Measurements from ENCODE around the gene NCOA3. TPM values are rescaled to one million over a fixed set of nuclear protein-coding genes. Genes with fewer than 3 reads are reported as not detected.
"Not testable (repeated sequence)": the region's sequence is repeated elsewhere in the genome, so short reads cannot be mapped to it uniquely, and the experiment has no call there.

NCOA3 gene
- total RNA-seq, 1 experiment from 2014 or later: 13.7 TPM

DNA sequence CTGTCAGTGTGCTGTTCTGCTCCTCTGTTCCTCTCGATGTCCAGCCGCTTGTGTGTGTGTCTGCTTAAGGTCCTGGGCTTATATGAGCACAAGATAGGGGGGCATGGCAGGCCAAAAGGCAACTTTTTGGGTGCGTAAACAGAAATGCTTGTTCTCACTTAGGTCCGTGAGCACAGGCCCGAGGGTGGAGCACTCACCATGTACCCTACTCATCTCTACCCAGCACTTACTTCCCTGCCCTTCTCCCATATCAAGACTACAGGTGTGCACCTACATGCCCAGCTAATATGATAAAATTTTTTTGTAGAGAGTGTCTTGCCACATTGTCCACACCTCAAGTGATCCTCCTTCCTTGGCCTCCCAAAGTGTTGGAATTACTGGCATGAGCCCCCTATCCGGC lies 34.3 kb downstream of the NCOA3 start:
- DNase-seq (ENCODE audit: low read depth): no peak

DNA sequence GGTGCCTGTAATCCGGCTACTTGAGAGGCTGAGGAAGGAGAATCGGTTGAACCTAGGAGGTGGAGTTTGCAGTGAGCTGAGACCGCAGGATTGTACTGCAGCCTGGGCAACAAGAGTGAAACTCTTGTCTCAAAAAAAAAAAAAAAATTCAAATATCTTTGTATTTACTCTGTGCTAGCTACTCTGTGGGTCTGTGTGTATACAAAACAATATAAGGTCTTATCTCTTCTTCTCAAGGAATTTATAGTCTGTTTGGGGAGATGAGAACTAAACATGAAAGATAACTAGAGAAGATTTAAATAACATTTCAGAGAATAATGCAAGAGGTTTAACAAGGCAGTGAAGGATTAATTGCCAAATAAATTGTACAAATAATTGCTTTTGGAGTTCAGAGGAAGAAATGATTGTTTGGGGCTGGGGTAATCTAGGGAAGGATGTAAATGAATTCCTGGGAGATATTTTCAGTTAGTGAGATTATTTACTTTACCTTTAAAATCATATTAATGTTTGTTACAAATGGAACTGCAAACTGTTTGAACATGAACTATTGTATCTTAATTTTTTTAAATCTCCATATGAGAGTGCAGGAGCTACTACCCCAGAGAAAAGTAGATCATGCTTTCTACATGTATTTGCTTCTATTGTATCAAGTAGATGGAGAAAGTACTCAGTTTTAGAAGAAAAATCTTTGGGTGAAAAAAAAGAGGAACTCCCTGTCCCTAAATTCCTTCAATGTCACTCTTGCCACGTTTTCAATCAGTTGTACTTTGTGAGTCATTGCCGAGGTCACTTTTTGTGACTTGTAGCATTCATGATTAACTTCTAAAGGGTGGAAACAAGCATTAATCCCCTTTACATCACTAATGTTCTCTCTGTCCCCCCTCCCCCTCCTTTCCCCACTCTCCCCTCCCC lies 39.0 kb downstream of the NCOA3 start:
- DNase-seq (ENCODE audit: low read depth): no peak

DNA sequence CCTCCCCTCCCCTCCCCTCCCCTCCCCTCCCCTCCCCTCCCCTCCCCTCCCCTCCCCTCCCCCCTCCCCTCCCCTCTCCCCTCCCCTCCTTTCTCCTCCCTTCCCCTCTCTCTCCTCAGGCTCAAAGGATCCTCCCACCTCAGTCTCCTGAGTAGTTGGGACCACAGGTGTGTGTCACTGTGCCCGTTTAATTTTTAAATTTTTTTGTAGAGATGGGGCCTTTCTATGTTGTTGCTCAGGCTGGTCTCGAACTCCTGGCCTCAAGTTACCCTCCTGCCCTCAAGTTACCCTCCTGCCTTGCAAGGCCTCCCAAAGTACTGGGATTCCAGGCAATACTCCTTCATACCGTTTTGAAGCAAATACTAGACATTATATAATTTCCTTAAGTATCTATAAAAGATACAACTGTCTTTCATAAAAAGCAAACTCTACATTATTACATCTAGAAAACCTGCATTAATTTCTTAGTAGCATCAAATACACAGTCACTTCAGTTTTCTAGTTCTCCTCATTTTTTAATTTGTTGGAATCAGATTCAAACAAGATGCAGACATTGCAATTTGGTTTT lies 39.8 kb downstream of the NCOA3 start:
- DNase-seq (ENCODE audit: low read depth): no peak

GRCh38 chr20:47543006-47543431 lies 41.3 kb downstream of the NCOA3 start:
- no peak for DNase-seq (ENCODE audit: low read depth)

DNA sequence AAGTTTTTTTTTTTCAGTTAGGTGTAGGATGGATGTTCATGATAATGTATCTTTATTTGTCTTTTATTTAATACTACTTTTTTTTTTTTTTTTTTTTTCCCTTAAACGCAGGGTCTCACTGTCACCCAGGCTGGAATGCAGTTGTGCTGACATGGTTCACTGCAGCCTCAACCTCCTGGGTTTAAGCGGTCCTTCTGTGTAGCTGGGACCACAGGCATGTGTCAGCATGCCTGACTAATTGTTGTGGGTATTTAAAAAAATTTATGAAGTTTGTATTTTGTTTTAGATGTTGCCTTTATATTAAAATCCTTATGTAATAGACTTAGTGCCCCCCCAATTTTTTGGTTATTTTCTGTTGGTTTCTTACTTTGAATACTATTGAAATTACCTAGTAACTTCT lies 42.6 kb downstream of the NCOA3 start:
- DNase-seq (ENCODE audit: low read depth): peak; percentile 63

DNA sequence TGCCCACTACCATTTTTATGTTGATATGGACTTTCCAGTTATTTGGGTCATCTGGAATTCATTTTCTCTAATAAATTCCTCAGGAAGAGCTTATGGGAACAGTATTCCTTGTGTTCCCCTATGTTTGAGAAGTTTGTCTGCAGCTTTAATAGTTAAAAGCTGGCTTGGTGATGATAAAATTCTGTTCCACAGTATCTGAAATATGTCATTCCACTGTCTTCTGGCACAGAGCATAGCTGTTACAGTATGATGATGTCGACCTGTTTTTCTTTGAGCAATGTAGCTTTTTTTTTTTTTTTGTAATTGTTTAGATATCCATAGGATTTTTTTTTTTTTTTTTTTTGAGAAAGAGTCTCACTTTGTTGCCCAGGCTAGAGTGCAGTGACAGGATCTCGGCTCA lies 43.2 kb downstream of the NCOA3 start:
- no peak for DNase-seq (ENCODE audit: low read depth)

DNA sequence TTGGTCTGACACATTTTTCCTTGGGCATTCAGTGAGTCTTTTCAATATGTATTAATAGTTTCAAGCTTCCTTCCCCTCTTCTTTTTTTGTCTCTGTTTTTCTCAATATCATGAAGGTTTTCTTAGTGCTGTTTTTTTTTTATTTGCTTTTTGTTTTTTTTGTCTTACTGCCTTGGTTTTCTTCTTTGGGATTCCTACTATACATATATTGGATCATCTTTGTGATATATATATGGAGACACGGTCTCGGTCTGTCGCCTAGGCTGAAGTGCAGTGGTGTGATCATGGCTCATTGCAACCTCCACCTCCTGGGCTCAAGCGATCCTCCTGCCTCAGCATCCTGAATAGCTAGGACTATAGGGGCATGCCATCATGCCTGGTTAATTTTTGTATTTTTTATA lies 43.8 kb downstream of the NCOA3 start:
- DNase-seq (ENCODE audit: low read depth): no peak

GRCh38 chr20:47546184-47547033 lies 44.7 kb downstream of the NCOA3 start:
- DNase-seq (ENCODE audit: low read depth): no peak

DNA sequence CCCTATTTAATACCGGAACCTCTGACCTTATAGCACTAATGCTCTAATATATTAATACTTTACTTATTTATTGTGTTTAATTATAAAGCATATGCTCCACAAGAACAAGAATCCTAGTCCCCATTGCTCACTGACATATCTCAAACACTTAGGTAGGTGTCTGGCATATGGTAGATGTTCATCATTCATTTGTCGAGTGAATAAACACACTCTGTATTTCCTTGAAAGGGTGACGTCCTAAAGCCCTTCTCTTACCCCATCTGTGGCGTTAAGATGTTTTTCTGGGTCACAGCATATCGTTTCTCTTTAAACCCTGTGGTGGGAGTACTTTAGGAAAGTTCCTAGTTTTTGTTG lies 45.3 kb downstream of the NCOA3 start:
- no peak for DNase-seq (ENCODE audit: low read depth)

DNA sequence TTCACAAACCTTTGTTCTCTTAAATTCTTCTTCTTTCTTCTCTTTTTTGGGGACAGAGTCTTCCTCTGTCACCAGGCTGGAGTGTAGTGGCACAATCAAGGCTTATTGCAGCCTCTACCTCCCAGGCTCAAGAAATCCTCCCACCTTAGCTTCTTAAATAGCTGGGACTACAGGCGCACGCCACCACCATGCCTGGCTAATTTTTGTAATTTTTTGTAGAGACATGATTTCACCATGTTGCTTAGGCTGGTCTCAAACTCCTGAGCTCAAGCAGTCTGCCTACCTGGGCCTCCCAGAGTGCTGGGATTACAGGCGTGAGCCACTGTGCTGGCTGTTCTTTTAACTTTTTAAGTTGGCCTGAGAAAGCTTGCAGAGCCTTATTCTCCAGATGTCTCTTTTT lies 48.0 kb downstream of the NCOA3 start:
- DNase-seq (ENCODE audit: low read depth): no peak

DNA sequence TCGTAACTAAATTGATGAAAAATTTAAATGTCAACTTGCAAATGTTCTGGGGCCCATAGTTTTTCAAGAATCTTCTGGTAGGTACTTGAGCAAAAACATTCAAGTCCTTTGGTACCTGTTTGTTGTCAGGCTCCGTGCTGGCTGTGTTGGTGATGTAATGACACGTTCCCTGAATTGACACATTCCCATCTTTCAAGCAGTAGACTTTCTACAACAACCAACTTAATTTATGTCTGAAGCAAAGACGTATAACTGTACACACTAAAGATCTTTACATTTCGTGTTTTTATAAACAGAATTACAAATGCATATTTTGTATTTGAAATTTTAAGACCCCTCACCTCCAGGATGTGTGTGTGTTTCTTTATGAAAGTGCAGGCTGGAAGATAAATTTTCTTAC lies 49.5 kb downstream of the NCOA3 start:
- DNase-seq (ENCODE audit: low read depth): no peak

DNA sequence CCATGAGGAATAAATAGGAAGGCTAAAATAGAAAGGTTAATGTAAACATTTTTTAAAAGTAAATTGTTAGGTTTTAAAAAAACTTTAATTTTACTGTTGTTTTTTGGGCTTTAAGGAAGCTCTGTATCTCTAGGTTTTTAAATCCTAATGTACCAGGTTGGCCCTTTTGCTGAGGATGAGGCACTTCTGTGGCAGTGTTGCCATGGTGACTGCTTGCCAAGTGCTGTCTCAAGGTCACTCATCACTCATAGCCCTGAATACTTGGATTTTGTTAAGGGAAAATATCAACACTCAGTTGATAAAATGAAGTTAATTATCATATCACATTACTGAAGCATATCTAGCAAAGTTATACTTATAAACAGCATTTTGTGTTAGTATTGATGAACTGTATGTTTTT lies 50.2 kb downstream of the NCOA3 start:
- DNase-seq (ENCODE audit: low read depth): peak; percentile 6

- no peak for DNase-seq (ENCODE audit: low read depth)
These were observed 51.3 kb downstream of the NCOA3 start for GRCh38 chr20:47552996-47553395.

DNA sequence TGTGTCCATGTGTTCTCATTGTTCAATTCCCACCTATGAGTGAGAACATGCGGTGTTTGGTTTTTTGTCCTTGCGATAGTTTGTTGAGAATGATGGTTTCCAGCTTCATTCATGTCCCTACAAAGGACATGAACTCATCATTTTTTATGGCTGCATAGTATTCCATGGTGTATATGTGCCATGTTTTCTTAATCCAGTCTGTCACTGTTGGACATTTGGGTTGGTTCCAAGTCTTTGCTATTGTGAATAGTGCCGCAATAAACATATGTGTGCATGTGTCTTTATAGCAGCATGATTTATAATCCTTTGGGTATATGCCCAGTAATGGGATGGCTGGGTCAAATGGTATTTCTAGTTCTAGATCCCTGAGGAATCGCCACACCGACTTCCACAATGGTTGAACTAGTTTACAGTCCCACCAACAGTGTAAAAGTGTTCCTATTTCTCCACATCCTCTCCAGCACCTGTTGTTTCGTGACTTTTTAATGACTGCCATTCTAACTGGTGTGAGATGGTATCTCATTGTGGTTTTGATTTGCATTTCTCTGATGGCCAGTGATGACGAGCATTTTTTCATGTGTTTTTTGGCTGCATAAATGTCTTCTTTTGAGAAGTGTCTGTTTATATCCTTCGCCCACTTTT lies 52.0 kb downstream of the NCOA3 start:
- not testable (repeated sequence) for DNase-seq (ENCODE audit: low read depth)

DNA sequence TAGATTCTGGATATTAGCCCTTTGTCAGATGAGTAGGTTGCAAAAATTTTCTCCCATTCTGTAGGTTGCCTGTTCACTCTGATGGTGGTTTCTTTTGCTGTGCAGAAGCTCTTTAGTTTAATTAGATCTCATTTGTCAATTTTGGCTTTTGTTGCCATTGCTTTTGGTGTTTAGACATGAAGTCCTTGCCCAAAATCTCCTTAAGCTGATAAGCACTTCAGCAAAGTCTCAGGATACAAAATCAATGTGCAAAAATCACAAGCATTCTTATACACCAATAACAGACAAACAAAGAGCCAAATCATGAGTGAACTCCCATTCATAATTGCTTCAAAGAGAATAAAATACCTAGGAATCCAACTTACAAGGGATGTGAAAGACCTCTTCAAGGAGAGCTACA lies 52.6 kb downstream of the NCOA3 start:
- DNase-seq (ENCODE audit: low read depth): not testable (repeated sequence)

DNA sequence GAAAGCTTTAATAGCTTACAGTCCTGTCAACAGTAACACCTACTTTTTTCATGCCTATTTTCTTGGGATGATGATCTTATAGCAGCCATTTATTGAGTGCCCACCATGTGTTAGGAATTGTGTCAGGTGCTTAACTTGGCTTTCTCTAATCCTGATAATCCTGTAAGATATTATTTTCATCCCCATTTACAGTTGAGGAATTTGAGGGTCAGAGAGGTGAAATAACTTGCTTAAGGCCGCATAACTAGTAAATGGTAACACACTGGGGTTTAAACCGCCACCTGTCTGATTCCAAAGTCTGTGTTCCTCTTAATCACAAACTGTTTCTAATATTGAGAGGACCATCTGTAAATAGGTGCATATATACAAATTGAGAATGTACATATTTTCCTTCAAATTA lies 55.5 kb downstream of the NCOA3 start:
- DNase-seq (ENCODE audit: low read depth): no peak

GRCh38 chr20:47557791-47558190 lies 56.1 kb downstream of the NCOA3 start:
- DNase-seq (ENCODE audit: low read depth): no peak

DNA sequence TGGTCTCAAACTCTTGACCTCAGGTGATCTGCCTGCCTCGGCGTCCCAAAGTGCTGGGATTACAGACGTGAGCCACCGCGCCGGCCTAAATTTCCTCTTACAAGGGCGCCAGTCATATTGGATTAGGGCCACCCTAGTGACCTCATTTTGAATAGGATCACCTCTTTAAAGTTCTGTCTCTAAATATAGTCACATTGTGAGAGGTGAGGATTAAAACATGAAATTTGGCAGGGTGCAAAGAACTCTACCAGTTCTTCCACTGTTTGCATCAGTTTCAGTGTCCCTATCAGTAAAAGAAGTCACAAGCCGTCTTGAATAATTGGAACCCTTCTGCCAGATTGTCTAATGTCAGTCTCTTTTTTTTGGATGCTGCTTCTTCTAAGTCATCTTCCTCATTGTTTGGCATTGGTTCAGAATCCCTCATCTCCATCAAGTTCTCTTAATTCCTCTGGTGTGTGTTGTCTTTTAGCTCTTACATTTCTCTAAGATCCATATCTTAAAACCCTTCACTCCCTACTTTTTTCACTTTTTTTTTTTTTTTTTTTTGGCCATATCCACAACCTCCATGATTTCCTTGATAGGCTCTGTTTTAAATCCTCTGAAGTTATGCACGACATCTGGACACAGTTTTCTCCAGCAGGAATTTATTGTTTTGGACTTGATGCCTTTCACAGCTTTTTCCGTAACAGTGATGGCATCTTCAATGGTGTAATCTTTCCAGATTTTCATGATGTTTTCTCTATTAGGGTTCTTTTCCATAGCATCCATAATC lies 56.8 kb downstream of the NCOA3 start:
- no peak for DNase-seq (ENCODE audit: low read depth)

- no peak for DNase-seq (ENCODE audit: low read depth)
These were observed 57.5 kb downstream of the NCOA3 start for GRCh38 chr20:47559141-47559540.

DNA sequence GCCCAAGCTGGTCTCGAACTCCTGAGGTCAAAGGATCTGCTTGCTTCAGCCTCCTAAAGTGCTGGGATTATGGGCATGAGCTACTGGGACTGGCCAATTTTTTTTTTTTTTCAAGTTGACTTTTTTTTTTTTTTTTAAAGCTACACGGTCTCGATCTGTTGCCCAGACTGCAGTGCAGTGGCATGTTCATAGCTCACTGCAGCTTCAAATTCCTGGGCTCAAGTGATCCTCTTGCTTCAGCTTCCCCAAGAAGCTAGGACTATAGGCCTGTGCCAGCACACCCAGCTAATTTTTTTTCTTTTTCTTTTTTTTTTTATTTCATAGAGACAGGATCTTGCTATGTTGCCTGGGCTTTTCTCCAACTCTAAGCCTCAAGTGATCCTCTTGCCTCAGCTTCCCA lies 59.5 kb downstream of the NCOA3 start:
- no peak for DNase-seq (ENCODE audit: low read depth)

Data from Daoy (cell line).